GM23338 (cell line): Measurements from ENCODE around the gene CD69.

ENCODE experiments used
- EZH2 ChIP-seq: fragments of 200-600 bp; sonication (generic); IDR thresholded peaks from one replicate; pipeline ENCODE4 v1.8.0; 2017; ENCODE audit warnings: antibody characterized with exemption, mild to moderate bottlenecking, low read depth; ENCODE audit not compliant: unreplicated experiment
- EZH2phosphoT487 ChIP-seq: fragments of 200-600 bp; sonication (generic); IDR thresholded peaks from one replicate; pipeline ENCODE4 v1.8.1; 2018; ENCODE audit warnings: antibody characterized with exemption; ENCODE audit not compliant: unreplicated experiment
- JUNB ChIP-seq: IDR thresholded peaks from one replicate; pipeline ENCODE4 v1.6.1; 2016; ENCODE audit warnings: antibody characterized with exemption; ENCODE audit not compliant: unreplicated experiment
- POLR2AphosphoS5 ChIP-seq: IDR thresholded peaks from 2 replicates; pipeline ENCODE4 v1.6.1; 2016; ENCODE audit warnings: antibody characterized with exemption, low read depth
- ZNF331 ChIP-seq: fragments of 250-450 bp; sonication (Bioruptor Pico); IDR thresholded peaks from 2 replicates; pipeline ENCODE4 v1.5.0; 2020; ENCODE audit warnings: low read depth, mild to moderate bottlenecking, moderate library complexity
- TF ChIP-seq, protein P1 (sequence below), 2 experiments: fragments of 200-600 bp in 1 of 2; sonication (generic) in 1 of 2; conservative IDR thresholded peaks; 2 replicates each; pipeline versions ENCODE4 v1.5.1 to v1.6.1; 2016 to 2017; ENCODE audit warnings: antibody characterized with exemption in 2 of 2, low read depth in 2 of 2, mild to moderate bottlenecking in 2 of 2, moderate library complexity in 1 of 2
- TF ChIP-seq, protein P2 (sequence below): IDR thresholded peaks from 2 replicates; pipeline ENCODE4 v1.6.1; 2016; ENCODE audit warnings: antibody characterized with exemption
- TF ChIP-seq, protein P3 (sequence below): IDR thresholded peaks from one replicate; pipeline ENCODE4 v1.6.1; 2018; ENCODE audit warnings: antibody characterized with exemption; ENCODE audit not compliant: unreplicated experiment

- TF ChIP-seq EZH2 (no peak), ZNF331 (CRISPR knock-in tag) (no peak), EZH2phosphoT487 (no peak), JUNB (no peak), POLR2AphosphoS5 (no peak)
- TF ChIP-seq, protein P1, sequence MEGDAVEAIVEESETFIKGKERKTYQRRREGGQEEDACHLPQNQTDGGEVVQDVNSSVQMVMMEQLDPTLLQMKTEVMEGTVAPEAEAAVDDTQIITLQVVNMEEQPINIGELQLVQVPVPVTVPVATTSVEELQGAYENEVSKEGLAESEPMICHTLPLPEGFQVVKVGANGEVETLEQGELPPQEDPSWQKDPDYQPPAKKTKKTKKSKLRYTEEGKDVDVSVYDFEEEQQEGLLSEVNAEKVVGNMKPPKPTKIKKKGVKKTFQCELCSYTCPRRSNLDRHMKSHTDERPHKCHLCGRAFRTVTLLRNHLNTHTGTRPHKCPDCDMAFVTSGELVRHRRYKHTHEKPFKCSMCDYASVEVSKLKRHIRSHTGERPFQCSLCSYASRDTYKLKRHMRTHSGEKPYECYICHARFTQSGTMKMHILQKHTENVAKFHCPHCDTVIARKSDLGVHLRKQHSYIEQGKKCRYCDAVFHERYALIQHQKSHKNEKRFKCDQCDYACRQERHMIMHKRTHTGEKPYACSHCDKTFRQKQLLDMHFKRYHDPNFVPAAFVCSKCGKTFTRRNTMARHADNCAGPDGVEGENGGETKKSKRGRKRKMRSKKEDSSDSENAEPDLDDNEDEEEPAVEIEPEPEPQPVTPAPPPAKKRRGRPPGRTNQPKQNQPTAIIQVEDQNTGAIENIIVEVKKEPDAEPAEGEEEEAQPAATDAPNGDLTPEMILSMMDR (conservative IDR thresholded peaks at IDR 0.05; ENCODE audit: low read depth in 2 of 2): no peak
- TF ChIP-seq, protein P2, sequence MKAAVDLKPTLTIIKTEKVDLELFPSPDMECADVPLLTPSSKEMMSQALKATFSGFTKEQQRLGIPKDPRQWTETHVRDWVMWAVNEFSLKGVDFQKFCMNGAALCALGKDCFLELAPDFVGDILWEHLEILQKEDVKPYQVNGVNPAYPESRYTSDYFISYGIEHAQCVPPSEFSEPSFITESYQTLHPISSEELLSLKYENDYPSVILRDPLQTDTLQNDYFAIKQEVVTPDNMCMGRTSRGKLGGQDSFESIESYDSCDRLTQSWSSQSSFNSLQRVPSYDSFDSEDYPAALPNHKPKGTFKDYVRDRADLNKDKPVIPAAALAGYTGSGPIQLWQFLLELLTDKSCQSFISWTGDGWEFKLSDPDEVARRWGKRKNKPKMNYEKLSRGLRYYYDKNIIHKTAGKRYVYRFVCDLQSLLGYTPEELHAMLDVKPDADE: no peak
- TF ChIP-seq, protein P3, sequence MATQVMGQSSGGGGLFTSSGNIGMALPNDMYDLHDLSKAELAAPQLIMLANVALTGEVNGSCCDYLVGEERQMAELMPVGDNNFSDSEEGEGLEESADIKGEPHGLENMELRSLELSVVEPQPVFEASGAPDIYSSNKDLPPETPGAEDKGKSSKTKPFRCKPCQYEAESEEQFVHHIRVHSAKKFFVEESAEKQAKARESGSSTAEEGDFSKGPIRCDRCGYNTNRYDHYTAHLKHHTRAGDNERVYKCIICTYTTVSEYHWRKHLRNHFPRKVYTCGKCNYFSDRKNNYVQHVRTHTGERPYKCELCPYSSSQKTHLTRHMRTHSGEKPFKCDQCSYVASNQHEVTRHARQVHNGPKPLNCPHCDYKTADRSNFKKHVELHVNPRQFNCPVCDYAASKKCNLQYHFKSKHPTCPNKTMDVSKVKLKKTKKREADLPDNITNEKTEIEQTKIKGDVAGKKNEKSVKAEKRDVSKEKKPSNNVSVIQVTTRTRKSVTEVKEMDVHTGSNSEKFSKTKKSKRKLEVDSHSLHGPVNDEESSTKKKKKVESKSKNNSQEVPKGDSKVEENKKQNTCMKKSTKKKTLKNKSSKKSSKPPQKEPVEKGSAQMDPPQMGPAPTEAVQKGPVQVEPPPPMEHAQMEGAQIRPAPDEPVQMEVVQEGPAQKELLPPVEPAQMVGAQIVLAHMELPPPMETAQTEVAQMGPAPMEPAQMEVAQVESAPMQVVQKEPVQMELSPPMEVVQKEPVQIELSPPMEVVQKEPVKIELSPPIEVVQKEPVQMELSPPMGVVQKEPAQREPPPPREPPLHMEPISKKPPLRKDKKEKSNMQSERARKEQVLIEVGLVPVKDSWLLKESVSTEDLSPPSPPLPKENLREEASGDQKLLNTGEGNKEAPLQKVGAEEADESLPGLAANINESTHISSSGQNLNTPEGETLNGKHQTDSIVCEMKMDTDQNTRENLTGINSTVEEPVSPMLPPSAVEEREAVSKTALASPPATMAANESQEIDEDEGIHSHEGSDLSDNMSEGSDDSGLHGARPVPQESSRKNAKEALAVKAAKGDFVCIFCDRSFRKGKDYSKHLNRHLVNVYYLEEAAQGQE: no peak
Observed at GRCh38 chr12:9753498-9753897, 7.2 kb downstream of the CD69 start.
